Measurements from ENCODE around the gene KAT2A.

KAT2A gene

DNA sequence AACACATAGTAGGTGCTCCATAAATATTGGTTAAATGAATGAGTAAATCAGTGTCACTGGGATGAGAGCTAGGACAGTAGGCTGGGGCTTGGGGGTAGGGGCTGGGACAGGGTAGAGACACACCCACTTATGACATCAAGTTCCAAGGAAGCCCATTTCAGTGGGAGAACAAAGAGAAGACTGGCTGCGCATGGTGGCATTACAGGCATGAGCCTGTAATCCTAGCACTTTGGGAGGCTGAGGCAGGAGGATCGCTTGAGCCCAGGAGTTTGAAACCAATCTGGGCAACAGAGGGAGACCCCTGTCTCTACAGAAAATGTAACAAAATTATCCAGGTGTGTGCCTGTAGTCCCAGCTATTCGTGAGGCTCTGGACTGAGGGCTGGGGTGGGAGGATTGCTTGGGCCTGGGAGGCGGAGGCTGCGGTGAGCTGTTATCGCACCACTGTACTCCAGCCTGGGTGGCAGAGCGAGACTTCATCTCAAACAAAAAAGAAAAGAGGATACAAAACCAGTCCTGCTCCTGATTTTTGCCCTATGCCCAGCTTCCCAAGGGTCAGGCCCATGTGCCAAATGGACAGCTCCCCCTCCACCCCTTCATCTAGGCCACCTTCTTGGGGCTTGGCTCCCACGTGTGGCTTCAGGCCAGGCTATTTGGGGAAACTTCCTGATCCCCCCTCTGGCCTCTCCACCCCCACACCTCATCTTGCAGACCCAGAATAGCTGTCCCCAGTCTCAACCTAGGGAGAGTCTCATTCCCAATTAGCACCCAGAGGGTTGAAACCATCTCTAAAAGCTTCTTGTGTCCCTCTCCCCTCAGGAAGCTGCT is 30.0 kb downstream of the KAT2A start:
- no peak for DNase-seq

DNA sequence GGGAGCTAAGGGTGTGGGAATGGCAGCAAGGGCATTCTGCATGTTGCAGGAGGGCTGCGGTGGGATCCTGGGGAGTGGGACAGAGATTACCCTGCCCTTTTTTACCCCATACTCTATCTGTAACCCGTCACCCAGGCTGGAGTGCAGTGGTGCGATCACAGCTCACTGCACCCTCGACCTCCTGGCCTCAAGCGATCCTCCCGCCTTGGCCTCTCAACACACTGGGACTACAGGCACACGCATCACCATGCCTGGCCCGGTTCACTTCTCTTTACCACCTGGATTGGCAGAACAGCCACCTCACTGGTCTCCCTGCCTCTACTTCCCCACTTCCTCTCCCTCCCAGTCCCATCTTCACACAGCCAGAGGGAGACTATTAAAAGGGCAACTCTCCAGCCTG is 32.4 kb downstream of the KAT2A start:
- DNase-seq: no peak

DNA sequence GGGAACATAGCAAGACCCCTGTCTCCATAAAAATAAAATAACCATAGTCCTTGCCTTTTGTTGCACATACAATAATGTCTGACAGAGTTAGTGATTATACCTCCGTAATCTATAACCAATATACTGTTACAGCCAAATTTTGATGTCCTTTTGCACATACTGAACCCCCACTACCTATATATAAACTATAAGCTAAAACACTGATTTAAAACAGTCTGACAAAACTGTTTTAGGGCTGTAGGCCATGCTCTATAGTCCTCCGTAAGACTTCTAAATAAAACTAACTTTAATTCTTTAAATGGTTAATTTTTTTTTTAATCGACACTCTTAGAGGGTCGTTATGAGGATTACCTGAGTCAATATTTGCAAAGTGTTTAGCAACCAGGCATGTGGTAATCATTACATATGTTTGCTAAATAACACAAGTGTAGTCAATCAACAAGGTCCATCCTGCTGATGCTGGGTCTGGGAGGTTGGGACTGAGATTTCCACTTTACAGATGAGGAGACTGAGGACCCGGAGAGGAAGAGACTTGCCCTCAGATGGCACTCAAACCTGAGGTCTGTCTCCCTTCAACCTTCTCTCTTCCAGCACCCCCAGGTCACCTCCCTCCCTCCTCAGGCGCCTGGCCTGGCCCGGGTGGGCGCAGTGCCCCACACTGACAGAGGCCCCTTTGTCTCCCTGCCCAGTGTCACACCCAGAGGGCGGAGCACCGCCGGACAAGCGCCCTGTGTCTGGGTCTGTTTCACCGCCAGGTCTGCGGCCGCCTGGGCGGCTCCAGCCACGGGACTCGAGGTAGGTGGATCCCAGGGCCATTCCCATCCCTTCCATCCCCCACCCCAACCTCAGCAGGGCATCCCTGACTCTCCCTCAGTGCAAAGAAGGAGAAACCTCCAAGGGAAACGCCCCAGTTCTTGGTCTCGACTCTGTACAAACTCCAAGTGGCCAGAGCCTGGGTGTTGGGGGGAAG is 33.1 kb downstream of the KAT2A start:
- DNase-seq: no peak

DNA sequence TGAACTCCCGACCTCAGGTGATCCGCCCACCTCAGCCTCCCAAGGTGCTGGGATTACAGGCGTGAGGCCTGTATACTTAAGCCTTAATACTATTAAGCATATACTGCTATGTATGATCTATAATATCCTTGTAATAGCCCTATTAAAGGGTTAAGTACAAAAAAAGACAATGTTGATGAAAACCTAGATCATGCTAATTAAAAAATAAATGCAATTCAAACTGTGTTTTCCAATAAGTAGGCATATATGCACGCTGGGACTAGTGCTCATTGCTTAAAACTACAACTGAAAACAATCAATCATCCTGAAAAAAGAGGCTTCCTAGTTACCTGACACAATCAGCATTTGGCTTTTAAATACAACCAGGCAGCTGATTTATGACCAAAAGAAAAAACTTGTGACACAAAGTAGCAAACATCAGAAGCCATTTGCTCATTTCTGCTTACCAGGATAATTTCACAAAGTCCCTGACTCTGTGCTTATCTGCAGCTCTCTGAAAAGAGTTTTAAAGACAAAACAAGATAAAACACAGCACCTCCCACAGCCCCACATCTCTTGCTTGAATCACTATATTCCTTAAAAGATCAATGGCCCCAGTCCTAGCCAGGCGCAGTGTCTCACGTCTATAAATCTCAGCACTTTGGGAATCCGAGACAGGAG is 34.0 kb downstream of the KAT2A start:
- no peak for DNase-seq

DNA sequence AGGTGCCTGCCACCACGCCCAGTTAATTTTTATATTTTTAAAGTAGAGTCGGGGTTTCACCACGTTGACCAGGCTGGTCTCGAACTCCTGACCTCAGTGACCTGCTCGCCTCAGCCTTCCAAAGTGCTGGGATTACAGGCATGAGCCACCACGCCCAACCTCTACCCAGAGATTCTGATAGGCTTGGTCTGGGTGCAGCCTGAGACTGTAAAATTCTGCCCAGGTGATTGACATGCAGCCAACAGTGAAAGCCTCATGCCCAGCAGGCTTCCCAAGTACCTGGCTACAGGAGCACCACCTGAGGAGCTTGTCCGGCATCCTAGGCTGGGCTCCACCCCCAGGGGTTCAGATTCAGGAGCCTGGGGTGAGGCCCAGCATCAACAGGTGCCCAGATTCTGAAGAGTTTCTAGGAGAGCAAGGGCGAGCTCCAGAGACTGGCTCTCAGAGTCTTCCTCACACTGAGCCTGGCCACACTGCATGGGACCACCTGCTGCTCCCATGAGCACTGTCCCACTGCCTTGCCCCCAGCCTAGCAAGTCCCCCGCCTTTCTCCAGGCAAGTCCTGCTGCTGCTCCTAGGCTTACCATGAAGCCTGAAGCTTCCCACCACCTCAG is 39.5 kb downstream of the KAT2A start:
- no peak for DNase-seq

DNA sequence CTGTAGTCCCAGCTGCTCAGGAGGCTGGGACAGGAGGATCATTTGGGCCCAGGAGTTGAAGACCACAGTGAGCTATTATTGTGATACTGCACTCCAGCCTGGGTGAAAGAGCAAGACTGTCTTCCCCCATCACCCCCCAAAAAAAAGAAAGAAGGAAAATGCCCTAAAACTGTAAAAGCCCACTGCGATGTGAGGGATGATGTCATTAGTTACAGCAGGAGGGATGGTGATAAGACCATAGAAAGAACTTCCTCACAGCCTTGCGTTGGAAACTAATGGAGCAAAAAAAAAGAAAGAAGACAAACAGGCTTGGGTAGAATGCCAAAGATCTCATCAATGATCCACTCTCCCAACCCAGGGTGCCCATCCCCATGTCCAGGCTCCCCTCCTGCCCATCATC is 41.6 kb downstream of the KAT2A start:
- DNase-seq: no peak

DNA sequence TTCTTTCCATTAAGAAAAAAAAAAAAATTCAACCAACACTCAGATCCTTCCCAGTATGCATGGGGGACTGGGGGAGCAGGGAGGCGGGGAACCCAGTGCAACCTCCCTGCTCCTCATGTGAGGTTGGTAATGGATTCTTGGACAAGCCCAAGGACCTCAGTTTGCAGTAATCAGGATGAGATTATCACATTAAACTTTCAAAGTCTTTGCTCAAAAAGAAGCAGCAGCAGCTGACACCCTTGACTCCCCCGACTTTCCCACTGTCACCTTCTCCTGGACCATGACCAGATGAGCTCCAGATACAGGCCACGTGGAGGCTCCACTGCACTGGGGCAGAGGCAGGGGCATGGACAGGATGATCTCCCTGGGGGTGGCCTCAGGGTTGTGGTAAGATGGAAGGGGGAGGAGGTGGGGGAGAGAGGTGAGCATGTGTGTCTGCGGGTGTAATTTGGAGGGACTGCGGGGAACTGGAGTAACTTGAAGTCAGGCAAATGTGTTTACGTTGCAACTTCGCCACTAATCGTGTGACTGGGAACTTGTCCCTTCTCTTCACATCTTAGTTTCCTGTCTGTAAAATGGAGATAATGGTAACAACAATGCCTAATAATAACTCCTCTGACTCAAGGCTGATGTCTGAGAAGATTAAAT is 42.6 kb downstream of the KAT2A start:
- DNase-seq: no peak

DNA sequence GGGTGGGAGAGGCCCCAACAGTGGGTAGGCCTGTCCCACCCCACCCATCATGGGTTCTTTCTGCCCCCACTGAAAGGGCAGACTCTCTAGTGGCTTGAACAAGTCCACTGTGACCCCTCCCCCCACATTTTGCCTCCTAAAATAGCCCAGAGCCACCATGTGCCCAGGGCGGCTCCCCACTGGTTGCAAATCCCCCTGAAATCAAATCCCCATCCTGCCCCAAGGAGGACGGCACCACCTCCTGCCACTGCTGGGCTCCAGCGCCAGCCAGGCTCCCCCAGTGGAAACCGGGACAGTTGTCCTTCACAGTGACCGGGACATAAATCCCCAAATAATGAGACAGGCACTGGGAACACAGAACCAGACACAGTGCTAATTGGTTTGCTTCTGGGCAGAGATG is 43.4 kb downstream of the KAT2A start:
- no peak for DNase-seq

DNA sequence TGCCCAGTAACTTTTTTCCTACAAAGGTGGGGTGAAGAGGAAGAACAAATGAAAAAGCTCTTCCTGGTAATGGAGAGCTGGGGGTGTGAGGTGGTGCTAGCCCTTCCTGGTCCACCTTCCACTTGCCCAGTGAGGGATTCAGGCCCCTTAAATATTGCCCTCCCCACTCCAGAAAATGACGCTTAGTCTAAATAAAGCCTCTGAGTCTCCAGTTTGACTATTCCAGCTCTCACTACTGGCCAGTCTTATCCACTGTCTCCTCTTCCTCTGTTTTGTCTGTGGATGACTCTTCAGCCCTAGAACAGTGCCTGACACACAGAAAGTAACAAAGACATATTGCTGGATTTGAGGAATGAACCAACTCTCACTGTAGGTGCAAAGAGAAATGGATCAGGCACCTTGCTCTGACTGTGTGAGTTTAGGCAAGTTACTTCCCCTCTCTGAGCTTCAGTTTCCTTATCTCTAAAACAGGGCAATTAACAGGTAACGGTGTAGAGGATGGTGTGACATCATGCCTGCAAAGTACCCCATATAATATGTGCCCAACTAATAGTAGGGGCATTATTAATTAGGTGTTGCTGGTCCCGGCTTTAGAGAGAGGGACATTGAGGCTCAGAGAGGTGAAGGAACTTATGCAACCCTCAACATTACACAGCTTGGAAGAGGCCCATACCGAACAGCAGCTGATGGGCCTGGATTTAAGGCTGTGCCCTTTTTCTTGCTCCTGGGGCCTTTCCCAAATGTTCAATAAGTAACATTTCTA is 44.2 kb downstream of the KAT2A start:
- no peak for DNase-seq

DNA sequence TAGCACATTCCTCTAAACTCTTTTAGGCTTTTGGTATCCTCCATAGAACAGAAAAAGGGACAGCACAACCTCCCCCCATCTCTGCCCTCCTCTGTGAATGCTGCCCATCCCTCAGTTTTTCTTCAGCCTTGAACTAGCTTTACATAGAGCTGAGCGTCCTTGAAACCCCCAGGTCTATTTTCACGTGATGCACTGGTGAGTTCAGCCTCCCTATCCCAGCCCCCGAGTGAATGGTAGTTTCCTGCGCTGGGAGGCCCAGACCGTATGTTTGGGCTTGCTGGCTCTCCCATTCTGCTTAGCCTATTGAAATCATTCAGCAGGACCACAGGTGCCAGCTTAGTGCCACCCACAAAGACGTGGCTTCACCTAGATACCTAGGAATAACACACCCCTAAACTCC is 45.4 kb downstream of the KAT2A start:
- DNase-seq: no peak

DNA sequence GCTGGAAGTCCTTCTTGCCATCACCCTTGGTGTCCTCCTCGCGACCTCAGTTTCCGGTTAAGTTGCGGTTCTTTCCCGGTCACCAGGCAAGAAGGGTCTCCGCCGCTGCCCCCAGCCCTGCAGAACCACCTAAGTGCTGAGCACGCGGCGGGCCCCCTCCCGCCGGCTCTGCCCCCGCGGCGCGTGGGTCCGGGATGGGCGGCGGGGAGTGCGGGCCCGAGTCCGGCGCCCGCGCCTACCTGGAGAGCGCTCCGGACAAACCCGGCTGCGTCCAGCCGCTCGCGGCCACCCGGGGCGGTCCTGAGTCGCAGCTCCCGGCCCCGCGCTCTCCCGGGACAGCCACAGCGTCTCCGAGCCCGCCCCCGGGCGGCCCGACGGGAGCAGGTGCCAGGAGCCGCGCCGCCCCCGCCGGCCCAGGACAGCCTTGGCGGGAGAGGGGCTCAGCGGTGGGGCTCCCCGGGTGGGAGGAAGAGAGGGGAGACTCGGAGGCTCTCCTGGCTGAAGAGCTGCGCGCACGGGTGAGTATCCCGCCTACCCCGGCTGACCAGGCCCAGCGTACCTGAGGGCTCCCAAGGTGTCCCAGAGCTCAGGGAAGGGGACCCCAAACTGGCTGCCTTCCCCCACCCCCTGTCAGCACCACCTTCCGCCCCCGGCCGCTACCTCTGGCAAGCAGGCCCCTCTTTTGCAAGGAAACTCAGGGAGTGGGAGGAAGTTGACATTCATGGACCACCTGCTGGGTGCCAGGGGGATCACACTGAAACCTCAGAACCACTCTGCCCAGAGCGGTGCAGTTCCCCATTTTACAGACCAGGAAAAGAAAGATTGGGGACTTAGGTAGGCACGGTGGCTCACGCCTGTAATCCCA is 48.6 kb downstream of the KAT2A start:
- no peak for DNase-seq

DNA sequence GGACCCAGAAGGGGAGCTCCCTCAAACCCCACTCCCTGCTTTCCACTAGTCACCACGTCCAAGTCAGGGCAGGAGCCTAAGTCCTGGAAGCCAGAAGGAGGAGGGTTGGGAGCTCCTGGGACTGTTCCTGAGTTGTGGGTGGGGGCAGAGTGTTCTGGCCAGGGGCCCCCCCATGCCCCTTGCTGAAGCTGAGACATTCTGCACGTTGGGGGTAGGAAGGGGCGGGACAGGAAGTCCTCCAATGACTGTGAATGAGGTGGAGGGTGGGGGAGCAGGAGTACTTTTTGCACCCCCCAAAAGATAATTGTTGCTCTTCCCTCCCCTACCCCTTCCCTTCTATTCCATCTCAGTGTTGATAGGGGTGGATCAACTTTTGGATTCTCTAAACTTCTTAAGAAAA is 49.4 kb downstream of the KAT2A start:
- no peak for DNase-seq

DNA sequence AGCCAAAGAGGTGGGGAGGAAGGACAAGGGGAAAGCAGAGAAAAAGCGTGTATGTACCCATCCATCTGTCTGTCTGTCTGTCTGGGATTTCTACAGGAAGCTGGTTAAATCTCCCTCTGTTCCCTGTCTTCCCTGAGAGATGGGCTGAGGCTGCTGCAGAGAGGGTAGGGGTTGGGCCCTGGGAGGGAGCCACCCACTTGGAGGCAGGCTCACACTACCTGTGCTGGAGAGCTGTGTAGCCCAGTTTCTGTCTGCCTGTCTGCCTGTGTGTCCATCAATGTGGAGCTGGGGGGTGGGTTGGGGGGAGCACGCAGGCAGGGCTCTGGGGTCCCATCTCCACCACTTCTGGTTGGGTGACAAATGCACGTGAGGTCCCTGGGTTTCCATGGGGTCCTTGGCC is 52.2 kb downstream of the KAT2A start:
- no peak for DNase-seq

DNA sequence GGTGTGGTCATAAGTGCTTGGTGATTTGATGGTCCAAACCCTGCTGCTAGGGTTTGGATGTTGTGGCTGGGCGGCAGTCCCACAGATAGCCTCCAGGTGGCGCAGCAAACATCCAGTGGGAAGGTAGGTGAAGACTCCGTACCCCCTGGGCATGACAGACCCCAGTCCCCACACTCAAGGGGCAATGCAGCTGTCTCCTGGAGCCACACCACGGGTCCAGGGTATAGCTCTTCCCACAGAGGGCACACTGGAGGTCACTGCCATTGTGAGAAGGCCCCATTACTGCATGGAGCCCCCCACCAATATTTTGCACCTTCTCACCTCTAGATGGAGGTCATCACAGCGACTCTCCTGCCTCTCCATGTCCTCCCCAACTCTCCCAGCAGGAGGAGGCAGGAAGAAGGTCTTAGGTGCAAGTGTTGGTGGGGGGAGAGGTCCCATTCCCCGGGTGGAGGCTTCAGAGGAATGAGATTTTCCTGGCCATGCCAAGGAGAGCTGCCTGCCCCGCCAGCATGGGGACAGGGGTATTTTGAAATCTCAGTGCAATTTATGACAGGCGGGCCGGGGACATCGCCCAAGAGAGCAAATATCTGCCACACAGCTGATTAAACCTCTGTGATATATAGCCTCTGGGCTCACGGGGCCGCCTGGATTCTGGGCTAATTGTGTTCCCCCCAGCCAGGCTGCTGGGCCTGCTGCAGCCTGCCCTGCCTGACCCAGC is 53.6 kb downstream of the KAT2A start:
- peak; percentile 59 to 61 for DNase-seq

DNA sequence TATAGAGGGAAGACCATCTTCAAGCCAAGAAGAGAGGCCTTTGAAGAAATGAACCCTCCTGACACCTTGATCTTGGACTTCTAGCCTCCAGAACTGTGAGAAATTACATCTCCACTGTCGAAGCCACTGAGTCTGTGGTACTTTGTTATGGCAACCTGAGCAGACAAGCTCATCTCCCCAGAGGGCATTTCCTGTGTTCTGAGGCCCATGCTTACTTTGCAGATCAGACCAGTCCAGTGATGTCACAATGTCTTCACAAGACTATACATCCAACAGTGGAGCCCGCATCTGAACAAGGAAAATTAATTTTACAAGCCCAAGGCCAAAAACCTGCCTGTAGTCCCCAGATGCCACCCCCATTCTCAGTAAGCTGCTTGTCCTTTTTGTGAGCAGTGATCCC is 56.0 kb downstream of the KAT2A start:
- no peak for DNase-seq
